K562 (cell line): Measurements from ENCODE around the gene ISYNA1. TPM values are rescaled to one million over a fixed set of nuclear protein-coding genes. Genes with fewer than 3 reads are reported as not detected.

Experiments
- CBFA2T2 ChIP-seq: fragments of 450-650 bp; conservative IDR thresholded peaks from 2 replicates; pipeline ENCODE4 v1.6.1; 2017; ENCODE audit warnings: mild to moderate bottlenecking
- HDAC2 ChIP-seq: fragments of 450-650 bp; IDR thresholded peaks from 2 replicates; pipeline ENCODE4 v1.6.1; 2016; ENCODE audit warnings: mild to moderate bottlenecking
- HSF4 ChIP-seq: fragments of 250-450 bp; sonication (Bioruptor Pico); IDR thresholded peaks from 2 replicates; pipeline ENCODE4 v2.1.2; 2022; ENCODE audit warnings: mild to moderate bottlenecking, moderate library complexity, borderline replicate concordance
- MGA ChIP-seq: fragments of 450-650 bp; IDR thresholded peaks from 2 replicates; pipeline ENCODE4 v1.6.1; 2016; ENCODE audit warnings: mild to moderate bottlenecking, moderate library complexity
- MTA3 ChIP-seq: fragments of 450-650 bp; formaldehyde crosslinking; IDR thresholded peaks from 2 replicates; pipeline ENCODE4 v1.6.1; 2017; ENCODE audit warnings: mild to moderate bottlenecking, borderline replicate concordance
- NONO ChIP-seq, 2 experiments: fragments of 200-400 bp in 1 of 2; fragments of 450-650 bp in 1 of 2; formaldehyde crosslinking in 1 of 2; IDR thresholded peaks; 2 replicates each; pipeline ENCODE4 v1.6.1; 2017; ENCODE audit warnings: low read depth in 2 of 2, mild to moderate bottlenecking in 2 of 2, moderate library complexity in 2 of 2, low read length in 1 of 2
- PKNOX1 ChIP-seq: fragments of 450-650 bp; IDR thresholded peaks from 2 replicates; pipeline ENCODE4 v1.6.1; 2016
- RBM15 ChIP-seq: fragments of 200-400 bp; formaldehyde crosslinking; IDR thresholded peaks from 2 replicates; pipeline ENCODE4 v1.6.1; 2018; ENCODE audit warnings: mild to moderate bottlenecking, low read length, moderate library complexity; ENCODE audit not compliant: insufficient read depth
- TAF7 ChIP-seq: fragments of 450-650 bp; IDR thresholded peaks from 2 replicates; pipeline ENCODE4 v1.6.1; 2016; ENCODE audit warnings: missing genetic modification characterization, missing compliant biosample characterization
- ZHX1 ChIP-seq: fragments of 150-350 bp; conservative IDR thresholded peaks from 2 replicates; pipeline ENCODE4 v1.6.1; 2014; ENCODE audit warnings: low read length
- ZKSCAN1 ChIP-seq: fragments of 150-350 bp; IDR thresholded peaks from 2 replicates; pipeline ENCODE4 v1.6.1; 2016; ENCODE audit warnings: low read depth, low read length
- ZNF41 ChIP-seq: fragments of 250-450 bp; sonication (Bioruptor Pico); conservative IDR thresholded peaks from 2 replicates; pipeline ENCODE4 v1.4.0; 2020; ENCODE audit warnings: mild to moderate bottlenecking
- polyA plus RNA-seq, 8 experiments: library from polyadenylated mRNA; depleted of rRNA in 4 of 8; stranded (reverse) in 5 of 8; unstranded in 3 of 8; fragments of >200 nt; fragmentation: Nextera tagmentation in 2 of 8; fragmentation: Illumina TruSeq in 1 of 8; extraction: Ambion mirVana in 2 of 8; extraction: Trizol in 1 of 8; gene quantifications; 2 replicates each; pipeline versions ENCODE4 v1.2.1 to v1.2.3, GENCODE V29; 2011 to 2014; ENCODE audit warnings: inconsistent platforms in 1 of 8, missing spikeins in 1 of 8
- total RNA-seq, 7 experiments: library from RNA; depleted of rRNA in 6 of 7; stranded (reverse); fragments of >200 nt in 6 of 7; fragmentation: Illumina TruSeq in 2 of 7; extraction: Trizol in 2 of 7; gene quantifications; 2 replicates each; pipeline versions ENCODE4 v1.2.1 to v1.2.3, GENCODE V29; 2011 to 2021; ENCODE audit warnings: low replicate concordance in 1 of 7

Gene ISYNA1
- total and polyA plus RNA-seq, 9 of the 15 experiments (the other 6 are each of a cell fraction or from before 2014, with no cell fraction given) = 21.8 to 460 (median 93.2) TPM

- TF ChIP-seq MGA = no peak
- TF ChIP-seq TAF7 (tag) = no peak
- TF ChIP-seq ZHX1 = no peak
- TF ChIP-seq RBM15 = no peak
- no peak for TF ChIP-seq HSF4 (CRISPR knock-in tag)
- TF ChIP-seq ZKSCAN1 = 0 out of 2 replicates have a peak, but pooled peaks have one; percentile 20
- TF ChIP-seq PKNOX1 = no peak
- no peak for TF ChIP-seq NONO (IDR thresholded peaks at IDR 0.05; ENCODE audit: low read depth in 2 of 2, low read length in 1 of 2)
- 0 out of 2 replicates have a peak, but pooled peaks have one; percentile 56 for TF ChIP-seq MTA3
- peak; percentile 83 for TF ChIP-seq HDAC2
- TF ChIP-seq CBFA2T2 = peak; percentile 16; the same call in 1 of the 2 replicates
- no peak for TF ChIP-seq ZNF41
Measured at GRCh38 chr19:18401580-18402112, 36.3 kb downstream of the ISYNA1 start (continued).
